Spinal cord (tissue), 10 donors: ENCODE data around the gene TBCE. TPM values are rescaled to one million over a fixed set of nuclear protein-coding genes. Genes with fewer than 3 reads are reported as not detected.
"Not testable (repeated sequence)": the region's sequence is repeated elsewhere in the genome, so short reads cannot be mapped to it uniquely, and the experiment has no call there.

Experiments used
- DNase-seq, 6 donors: peaks; one replicate each; pipeline versions ENCODE4 v3.0.0 to v3.0.0-alpha.2; 2013 to 2015; ENCODE audit warnings: low spot score in 6 of 6, low read depth in 4 of 6
- H3K27ac ChIP-seq: one replicate; pipeline ENCODE4 v1.5.1; 2013; ENCODE audit warnings: low read depth, low read length, control low read depth
- H3K27me3 ChIP-seq: one replicate; pipeline ENCODE4 v1.6.1; 2013; ENCODE audit warnings: low read length; ENCODE audit not compliant: control insufficient read depth, insufficient read depth
- H3K36me3 ChIP-seq: one replicate; pipeline ENCODE4 v1.6.1; 2013; ENCODE audit warnings: low read length; ENCODE audit not compliant: control insufficient read depth, insufficient read depth
- H3K4me1 ChIP-seq: one replicate; pipeline ENCODE4 v1.6.1; 2013; ENCODE audit warnings: low read length; ENCODE audit not compliant: control insufficient read depth, insufficient read depth
- H3K4me3 ChIP-seq: one replicate; pipeline ENCODE4 v1.5.1; 2013; ENCODE audit warnings: low read depth, low read length, control low read depth
- H3K9me3 ChIP-seq: one replicate; pipeline ENCODE4 v1.6.1; 2013; ENCODE audit warnings: low read length; ENCODE audit not compliant: control insufficient read depth, insufficient read depth
- WGBS: methylation state at CpG from one replicate; pipeline ENCODE4 v1.1.5; 2013; ENCODE audit warnings: missing lambda C conversion rate; ENCODE audit not compliant: insufficient coverage; 5-methylcytosine and 5-hydroxymethylcytosine counted together
- polyA plus RNA-seq, 2 donors: library from polyadenylated mRNA; unstranded; fragments of 120-200 nt; gene quantifications; one replicate each; pipeline ENCODE4 v1.2.1, GENCODE V29; 2013; ENCODE audit not compliant: insufficient read length in 2 of 2
- total RNA-seq, 2 donors: library from RNA; depleted of rRNA in 1 of 2; stranded (reverse); fragments of 120-200 nt in 1 of 2; fragments of >200 nt in 1 of 2; gene quantifications; one replicate each; pipeline versions ENCODE4 v1.2.3 to v1.2.4, GENCODE V29; 2013 to 2014
- donor health status: healthy.

Gene TBCE
- total and polyA plus RNA-seq, 4 donors = 29.6 to 51.5 (median 41.5) TPM

- H3K4me3 ChIP-seq, H3K9me3 ChIP-seq, H3K4me1 ChIP-seq, DNase-seq, H3K27me3 ChIP-seq, H3K27ac ChIP-seq: not testable (repeated sequence)
- peaks cover 17% of the 10 kb centered on the region for H3K36me3 ChIP-seq
- WGBS = 93% methylated on average over 3 of the region's 11 CpGs
These were observed 11.0 kb downstream of the TBCE start for GRCh38 chr1:235378134-235378735.

- not testable (repeated sequence) for H3K4me3 ChIP-seq, H3K27ac ChIP-seq, H3K9me3 ChIP-seq, H3K27me3 ChIP-seq, H3K4me1 ChIP-seq, DNase-seq
- H3K36me3 ChIP-seq = peaks cover 17% of the 10 kb centered on the region
- no CpG with 5 or more reads among the region's 3 CpGs for WGBS
These were observed 14.9 kb downstream of the TBCE start for GRCh38 chr1:235381955-235382739.

GRCh38 chr1:235385633-235386032 is 18.4 kb downstream of the TBCE start:
- no CpG with 5 or more reads among the region's 1 CpG for WGBS
- H3K27me3 ChIP-seq, H3K27ac ChIP-seq, H3K4me3 ChIP-seq, H3K9me3 ChIP-seq, H3K4me1 ChIP-seq, DNase-seq, H3K36me3 ChIP-seq: not testable (repeated sequence)

GRCh38 chr1:235391874-235392273 is 24.6 kb downstream of the TBCE start:
- Histone ChIP-seq H3K27me3 (no peaks in the 10 kb centered on the region), H3K9me3 (peaks cover 2% of the 10 kb centered on the region)
- WGBS = no CpG with 5 or more reads among the region's 4 CpGs

GRCh38 chr1:235397733-235398132 is 30.5 kb downstream of the TBCE start:
- no peak overlapping the region for H3K27ac ChIP-seq

More at GRCh38 chr1:235391874-235392273, 24.6 kb downstream of the TBCE start:
- Histone ChIP-seq H3K4me1 (no peaks in the 10 kb centered on the region), H3K36me3 (no peaks in the 10 kb centered on the region), H3K4me3 (no peak overlapping the region), H3K27ac (no peak overlapping the region)
- no peak for DNase-seq

GRCh38 chr1:235399661-235400060 is 32.4 kb downstream of the TBCE start:
- no peaks in the 10 kb centered on the region for H3K4me1 ChIP-seq
- peaks cover 5% of the 10 kb centered on the region for H3K36me3 ChIP-seq
- H3K27me3 ChIP-seq = no peaks in the 10 kb centered on the region
- peak in 1 of 6 donors; percentile 18 for DNase-seq
- H3K27ac ChIP-seq = no peak overlapping the region
- H3K4me3 ChIP-seq = no peak overlapping the region
- no peaks in the 10 kb centered on the region for H3K9me3 ChIP-seq
- 50% methylated on average over 3 of the region's 6 CpGs for WGBS

More at GRCh38 chr1:235397733-235398132, 30.5 kb downstream of the TBCE start:
- Histone ChIP-seq H3K4me3 (no peak overlapping the region), H3K9me3 (no peaks in the 10 kb centered on the region), H3K4me1 (no peaks in the 10 kb centered on the region), H3K27me3 (no peaks in the 10 kb centered on the region), H3K36me3 (peaks cover 5% of the 10 kb centered on the region)
- WGBS = no CpG with 5 or more reads among the region's 2 CpGs
- peak in 1 of 6 donors; percentile 5 for DNase-seq

- H3K4me1 ChIP-seq = no peaks in the 10 kb centered on the region
- no peaks in the 10 kb centered on the region for H3K27me3 ChIP-seq
- no peak overlapping the region for H3K4me3 ChIP-seq
- no peak overlapping the region for H3K27ac ChIP-seq
- no CpG with 5 or more reads among the region's 4 CpGs for WGBS
- no peaks in the 10 kb centered on the region for H3K9me3 ChIP-seq
- H3K36me3 ChIP-seq = peaks cover 5% of the 10 kb centered on the region
- peak in 1 of 6 donors; percentile 29 for DNase-seq
These were observed 34.0 kb downstream of the TBCE start for GRCh38 chr1:235401251-235401650.

GRCh38 chr1:235402457-235403200 is 35.4 kb downstream of the TBCE start:
- Histone ChIP-seq H3K27me3 (no peaks in the 10 kb centered on the region), H3K4me1 (no peaks in the 10 kb centered on the region), H3K27ac (no peak overlapping the region), H3K9me3 (no peaks in the 10 kb centered on the region), H3K36me3 (peaks cover 5% of the 10 kb centered on the region), H3K4me3 (no peak overlapping the region)
- DNase-seq = no peak
- WGBS = 93% methylated on average over 2 of the region's 7 CpGs

- Histone ChIP-seq H3K9me3 (no peaks in the 10 kb centered on the region), H3K4me3 (no peak overlapping the region), H3K27ac (no peak overlapping the region), H3K27me3 (no peaks in the 10 kb centered on the region), H3K4me1 (no peaks in the 10 kb centered on the region), H3K36me3 (peaks cover 5% of the 10 kb centered on the region)
- no CpG with 5 or more reads among the region's 1 CpG for WGBS
- DNase-seq = no peak
These were observed 36.4 kb downstream of the TBCE start for GRCh38 chr1:235403593-235403992.
